Mucosa of descending colon (tissue), 3 donors: ENCODE data around the gene SLC12A4. TPM values are rescaled to one million over a fixed set of nuclear protein-coding genes. Genes with fewer than 3 reads are reported as not detected.
"Not testable (repeated sequence)": the region's sequence is repeated elsewhere in the genome, so short reads cannot be mapped to it uniquely, and the experiment has no call there.

Source experiments
- ATAC-seq: fragments of 200-7000 bp; cut with Tn5 transposase; one replicate; pipeline ENCODE4 v1.9.1; 2020; ENCODE audit warnings: mild to moderate bottlenecking, moderate library complexity
- DNase-seq, 3 donors: peaks; one replicate each; pipeline ENCODE4 v3.0.0-alpha.2; 2020
- H3K36me3 ChIP-seq: fragments of 200-600 bp; one replicate; pipeline ENCODE4 v1.8.0; 2021; ENCODE audit warnings: low read depth, mild to moderate bottlenecking
- H3K4me1 ChIP-seq: fragments of 200-600 bp; one replicate; pipeline ENCODE4 v1.8.0; 2021; ENCODE audit warnings: low read depth, mild to moderate bottlenecking
- H3K4me3 ChIP-seq: fragments of 200-600 bp; one replicate; pipeline ENCODE4 v1.8.0; 2021; ENCODE audit warnings: mild to moderate bottlenecking
- H3K9me3 ChIP-seq: fragments of 200-600 bp; one replicate; pipeline ENCODE4 v1.8.0; 2021; ENCODE audit warnings: mild to moderate bottlenecking
- CTCF ChIP-seq: fragments of 200-600 bp; IDR thresholded peaks from one replicate; pipeline ENCODE4 v1.8.0; 2022; ENCODE audit warnings: antibody characterized with exemption, mild to moderate bottlenecking
- intact Hi-C, 2 donors: fragments of 100-400 bp; cut with DNase I in 1 of 2; cut with micrococcal nuclease in 1 of 2; formaldehyde crosslinking; loops; one replicate each; pipeline versions ENCODE4 v1.11.0 to v1.11.1; 2022; cut with DNase I, micrococcal nuclease
- total RNA-seq, 3 donors: library from RNA; stranded (reverse); fragmentation: NEBNext Ultra II Directional in 2 of 3; extraction: Animal tissue kit (Norgen Biotek cat#: 25700) in 2 of 3; gene quantifications; one replicate each; pipeline versions ENCODE4 v1.2.1 to v1.2.4, GENCODE V29; 2021 to 2023
- donor health status: DM: no; HTN: no; CAD: no; lungs with moderate emphysema.
- donor health status: DM: no; HTN: no; CAD: no.
- donor health status: DM: no; HTN: yes; CAD: no.

Gene SLC12A4
- total RNA-seq, 3 donors from 2014 or later, result 4.0 to 68.5 (median 22.2) TPM

DNA sequence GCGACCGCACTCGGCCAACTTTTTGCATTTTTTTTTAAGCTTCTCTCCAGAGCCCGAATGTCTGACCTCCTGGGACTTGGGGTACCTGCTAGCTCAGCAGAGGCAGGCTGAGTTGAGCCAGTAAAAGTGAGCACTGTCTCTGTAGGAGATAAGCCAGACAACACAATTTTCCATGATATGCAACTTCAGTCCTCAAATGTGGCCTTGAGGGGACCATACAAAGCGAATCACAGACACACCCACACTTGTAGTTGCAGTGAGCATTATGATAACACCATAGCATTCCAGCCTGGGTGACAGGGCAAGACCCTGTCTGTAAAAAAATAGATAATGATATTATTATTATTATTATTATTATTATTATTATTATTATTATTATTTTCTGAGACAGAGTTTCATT, 28.2 kb upstream of the SLC12A4 start:
- H3K4me3 ChIP-seq, result no peak overlapping the region
- DNase-seq, result no peak
- intact Hi-C loops, result no loop called here
- TF ChIP-seq CTCF, result no peak
- H3K36me3 ChIP-seq, result no peaks in the 10 kb centered on the region
- no peak for ATAC-seq
- no peaks in the 10 kb centered on the region for H3K9me3 ChIP-seq
- peaks cover 12% of the 10 kb centered on the region for H3K4me1 ChIP-seq

DNA sequence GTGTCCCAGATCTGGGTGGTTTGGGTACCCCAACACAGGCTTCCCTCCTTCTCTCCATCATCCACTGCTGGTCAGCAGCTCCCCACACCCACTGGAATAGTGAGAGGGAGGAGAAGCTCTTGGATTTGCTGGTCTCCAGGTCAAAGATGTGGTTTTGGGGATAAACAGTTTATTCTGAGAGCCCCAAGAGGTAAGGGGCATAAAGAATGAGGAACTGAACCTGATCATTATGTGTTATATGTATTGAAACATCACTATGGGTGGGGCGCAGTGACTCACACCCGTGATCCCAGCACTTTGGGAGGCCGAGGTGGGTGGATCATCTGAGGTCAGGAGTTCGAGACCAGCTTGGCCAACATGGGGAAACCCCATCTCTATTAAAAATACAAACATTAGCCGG, 27.0 kb upstream of the SLC12A4 start:
- H3K4me1 ChIP-seq, result peaks cover 12% of the 10 kb centered on the region
- no peak for DNase-seq
- no peaks in the 10 kb centered on the region for H3K36me3 ChIP-seq
- no peak for TF ChIP-seq CTCF
- intact Hi-C loops, result no loop called here
- no peak overlapping the region for H3K4me3 ChIP-seq
- no peak for ATAC-seq
- H3K9me3 ChIP-seq, result no peaks in the 10 kb centered on the region

DNA sequence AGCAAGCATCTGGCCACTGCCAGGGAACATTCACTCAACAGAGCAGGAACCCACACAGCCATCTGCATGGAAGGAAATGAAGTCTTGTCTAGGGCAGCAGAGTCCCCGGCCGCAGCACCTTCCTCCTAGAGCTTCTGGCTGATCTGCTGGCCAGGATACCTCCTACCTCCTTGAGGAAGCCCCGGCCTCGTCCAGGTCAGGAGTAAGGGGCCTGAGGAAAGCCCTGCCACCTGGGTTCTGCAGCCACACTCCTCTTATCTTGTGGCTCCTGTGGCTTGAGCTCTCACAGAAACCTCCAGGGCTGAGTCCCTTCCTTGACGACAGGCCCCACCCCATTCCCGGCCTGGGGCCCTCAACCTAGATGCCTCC, 25.6 kb upstream of the SLC12A4 start:
- H3K9me3 ChIP-seq, H3K4me3 ChIP-seq, DNase-seq, H3K36me3 ChIP-seq, intact Hi-C loops: not testable (repeated sequence)
- H3K4me1 ChIP-seq, result peaks cover 12% of the 10 kb centered on the region
- ATAC-seq, result peak; percentile 9

GRCh38 chr16:67993207-67994039, 25.0 kb upstream of the SLC12A4 start:
- ATAC-seq, result peak; percentile 97
- peak; percentile 96 for TF ChIP-seq CTCF
- H3K9me3 ChIP-seq, result no peaks in the 10 kb centered on the region
- DNase-seq, result peak; percentile 83 to 89 (median 87)
- peaks cover 12% of the 10 kb centered on the region for H3K4me1 ChIP-seq
- H3K4me3 ChIP-seq, result no peak overlapping the region
- no peaks in the 10 kb centered on the region for H3K36me3 ChIP-seq
- intact Hi-C loops, result no loop called here

DNA sequence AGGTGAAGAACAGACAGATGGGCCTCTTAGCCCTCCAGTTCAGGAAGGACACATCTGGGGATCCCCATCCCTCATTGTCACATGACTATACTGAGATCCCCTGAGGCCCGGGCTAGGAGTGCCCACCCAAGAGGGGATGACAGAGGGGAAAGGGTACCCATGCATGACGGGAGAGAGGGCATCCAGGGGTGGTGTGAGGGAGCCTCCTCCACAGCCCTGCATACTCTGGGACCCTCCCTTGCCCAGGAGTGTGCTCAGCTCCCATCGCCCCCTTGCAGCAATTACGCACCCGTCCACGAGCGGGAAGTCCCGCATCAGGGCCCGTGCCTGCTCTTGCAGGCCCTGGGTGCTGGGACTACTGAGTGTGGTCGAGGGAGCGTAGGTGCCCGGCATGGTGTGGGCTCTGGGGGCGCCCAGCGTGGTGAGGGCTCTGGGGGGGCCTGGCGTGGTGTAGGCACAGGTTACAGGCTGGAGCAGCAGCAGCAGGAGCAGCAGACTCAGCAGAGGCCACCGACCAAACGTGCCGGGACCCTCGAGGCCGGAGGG, 24.3 kb upstream of the SLC12A4 start:
- no peak for ATAC-seq

More for the DNA sequence above, 24.3 kb upstream of the SLC12A4 start:
- H3K4me3 ChIP-seq, result no peak overlapping the region
- no peak for DNase-seq
- intact Hi-C loops, result no loop called here
- no peaks in the 10 kb centered on the region for H3K9me3 ChIP-seq
- no peaks in the 10 kb centered on the region for H3K36me3 ChIP-seq
- H3K4me1 ChIP-seq, result peaks cover 12% of the 10 kb centered on the region
- no peak for TF ChIP-seq CTCF
